ENCODE measurements around the gene MRPL37.

DNA sequence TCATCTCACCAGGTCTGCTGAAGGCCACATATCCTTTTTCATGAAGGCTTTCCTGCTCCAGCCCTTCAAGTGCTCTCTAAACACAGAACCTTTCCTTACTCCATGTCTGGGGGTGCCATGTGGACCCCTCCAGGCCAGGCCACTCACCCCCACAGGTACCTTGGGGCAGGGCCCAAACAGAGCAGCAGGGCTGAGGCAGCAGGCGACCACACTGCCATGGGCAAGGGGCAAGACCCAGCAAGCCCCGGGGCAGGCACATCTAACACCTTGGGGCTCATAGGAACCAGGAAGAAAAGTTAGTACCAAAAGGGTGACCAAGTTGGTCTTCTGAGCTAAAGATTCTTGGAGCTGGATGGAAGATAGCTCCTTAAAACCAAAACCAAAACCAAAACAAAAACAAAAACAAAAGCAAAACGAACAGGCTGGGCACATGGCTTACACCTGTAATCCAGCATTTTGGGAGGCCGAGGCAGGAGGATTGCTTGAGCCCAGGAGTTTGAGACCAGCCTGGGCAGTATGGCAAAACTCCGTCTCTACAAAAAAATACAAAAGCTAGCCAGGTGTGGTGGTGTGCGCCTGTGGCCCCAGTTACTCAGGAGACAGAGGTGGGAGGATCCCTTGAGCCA, 63.7 kb downstream of the MRPL37 start:
- TF ChIP-seq, protein P1, sequence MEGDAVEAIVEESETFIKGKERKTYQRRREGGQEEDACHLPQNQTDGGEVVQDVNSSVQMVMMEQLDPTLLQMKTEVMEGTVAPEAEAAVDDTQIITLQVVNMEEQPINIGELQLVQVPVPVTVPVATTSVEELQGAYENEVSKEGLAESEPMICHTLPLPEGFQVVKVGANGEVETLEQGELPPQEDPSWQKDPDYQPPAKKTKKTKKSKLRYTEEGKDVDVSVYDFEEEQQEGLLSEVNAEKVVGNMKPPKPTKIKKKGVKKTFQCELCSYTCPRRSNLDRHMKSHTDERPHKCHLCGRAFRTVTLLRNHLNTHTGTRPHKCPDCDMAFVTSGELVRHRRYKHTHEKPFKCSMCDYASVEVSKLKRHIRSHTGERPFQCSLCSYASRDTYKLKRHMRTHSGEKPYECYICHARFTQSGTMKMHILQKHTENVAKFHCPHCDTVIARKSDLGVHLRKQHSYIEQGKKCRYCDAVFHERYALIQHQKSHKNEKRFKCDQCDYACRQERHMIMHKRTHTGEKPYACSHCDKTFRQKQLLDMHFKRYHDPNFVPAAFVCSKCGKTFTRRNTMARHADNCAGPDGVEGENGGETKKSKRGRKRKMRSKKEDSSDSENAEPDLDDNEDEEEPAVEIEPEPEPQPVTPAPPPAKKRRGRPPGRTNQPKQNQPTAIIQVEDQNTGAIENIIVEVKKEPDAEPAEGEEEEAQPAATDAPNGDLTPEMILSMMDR (IDR thresholded peaks at IDR 0.05) = no peak
- TF ChIP-seq, protein P2, sequence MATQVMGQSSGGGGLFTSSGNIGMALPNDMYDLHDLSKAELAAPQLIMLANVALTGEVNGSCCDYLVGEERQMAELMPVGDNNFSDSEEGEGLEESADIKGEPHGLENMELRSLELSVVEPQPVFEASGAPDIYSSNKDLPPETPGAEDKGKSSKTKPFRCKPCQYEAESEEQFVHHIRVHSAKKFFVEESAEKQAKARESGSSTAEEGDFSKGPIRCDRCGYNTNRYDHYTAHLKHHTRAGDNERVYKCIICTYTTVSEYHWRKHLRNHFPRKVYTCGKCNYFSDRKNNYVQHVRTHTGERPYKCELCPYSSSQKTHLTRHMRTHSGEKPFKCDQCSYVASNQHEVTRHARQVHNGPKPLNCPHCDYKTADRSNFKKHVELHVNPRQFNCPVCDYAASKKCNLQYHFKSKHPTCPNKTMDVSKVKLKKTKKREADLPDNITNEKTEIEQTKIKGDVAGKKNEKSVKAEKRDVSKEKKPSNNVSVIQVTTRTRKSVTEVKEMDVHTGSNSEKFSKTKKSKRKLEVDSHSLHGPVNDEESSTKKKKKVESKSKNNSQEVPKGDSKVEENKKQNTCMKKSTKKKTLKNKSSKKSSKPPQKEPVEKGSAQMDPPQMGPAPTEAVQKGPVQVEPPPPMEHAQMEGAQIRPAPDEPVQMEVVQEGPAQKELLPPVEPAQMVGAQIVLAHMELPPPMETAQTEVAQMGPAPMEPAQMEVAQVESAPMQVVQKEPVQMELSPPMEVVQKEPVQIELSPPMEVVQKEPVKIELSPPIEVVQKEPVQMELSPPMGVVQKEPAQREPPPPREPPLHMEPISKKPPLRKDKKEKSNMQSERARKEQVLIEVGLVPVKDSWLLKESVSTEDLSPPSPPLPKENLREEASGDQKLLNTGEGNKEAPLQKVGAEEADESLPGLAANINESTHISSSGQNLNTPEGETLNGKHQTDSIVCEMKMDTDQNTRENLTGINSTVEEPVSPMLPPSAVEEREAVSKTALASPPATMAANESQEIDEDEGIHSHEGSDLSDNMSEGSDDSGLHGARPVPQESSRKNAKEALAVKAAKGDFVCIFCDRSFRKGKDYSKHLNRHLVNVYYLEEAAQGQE (IDR thresholded peaks at IDR 0.05; ENCODE audit: insufficient read depth in 1 of 2, low read depth in 2 of 2, low read length in 1 of 2) = no peak

Data from Panc1 (cell line).